ENCODE measurements around the gene EMX2.

EMX2 gene

DNA sequence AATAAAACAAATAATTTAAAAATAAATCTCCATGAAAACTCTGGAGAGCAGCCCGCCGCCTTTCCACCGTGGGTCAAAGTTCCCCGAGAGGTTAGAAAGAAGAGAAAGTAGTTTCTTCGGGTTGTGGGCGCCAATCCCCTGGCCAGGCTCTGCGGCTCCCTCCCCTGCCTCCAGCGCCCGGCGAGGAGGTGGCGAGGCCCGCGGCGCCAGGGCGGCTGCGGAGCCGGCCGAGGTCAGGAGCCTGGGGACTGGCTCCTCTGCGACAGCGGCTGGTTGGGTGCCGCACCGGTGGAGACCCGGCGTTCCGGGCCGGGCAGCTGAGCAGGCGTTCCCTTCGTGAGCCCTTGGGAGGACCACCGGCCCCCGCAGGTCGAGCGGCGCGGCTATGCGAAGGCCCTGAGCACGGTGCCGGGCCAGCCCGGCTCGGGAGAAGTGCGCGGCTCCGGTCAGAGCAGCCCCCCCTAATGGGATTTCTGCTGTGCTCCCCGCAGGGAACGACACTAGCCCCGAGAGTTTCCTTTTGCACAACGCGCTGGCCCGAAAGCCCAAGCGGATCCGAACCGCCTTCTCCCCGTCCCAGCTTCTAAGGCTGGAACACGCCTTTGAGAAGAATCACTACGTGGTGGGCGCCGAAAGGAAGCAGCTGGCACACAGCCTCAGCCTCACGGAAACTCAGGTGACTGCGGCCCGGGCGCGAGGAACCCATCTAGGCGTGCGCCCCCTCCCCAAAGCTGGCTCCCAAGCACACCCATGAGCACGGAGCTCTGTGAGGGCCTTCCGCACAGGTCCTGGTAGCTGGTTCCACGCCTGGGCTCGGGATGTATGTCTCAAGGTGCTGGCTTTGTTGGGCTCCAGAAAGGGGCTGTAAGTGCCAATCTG is 2.8 kb downstream of the EMX2 start:
- H3K27ac ChIP-seq (ENCODE audit: extremely low read depth, low read depth, low read length) = no peak overlapping the region
- peaks cover 10% of the 10 kb centered on the region for H3K4me1 ChIP-seq (ENCODE audit: control insufficient read depth, insufficient read depth, low read length)
- no peaks in the 10 kb centered on the region for H3K9me3 ChIP-seq (ENCODE audit: control insufficient read depth, insufficient read depth, low read depth, low read length)
- H3K36me3 ChIP-seq (ENCODE audit: control insufficient read depth in 2 of 2, insufficient read depth in 1 of 2, low read length in 2 of 2) = peaks cover 0 to 5% of the 10 kb centered on the region in 2 experiments; a peak in 1 of 3 replicates
- ChIA-PET POLR2A (no interaction called here), CTCF (interaction anchor here (0.6 kb wide), 1 partner anchor 999 kb away, joined by 3 read pairs; no protein-coding TSS in a partner anchor)
- peak overlapping the region; percentile 72 for H3K4me3 ChIP-seq (ENCODE audit: low read depth, low read length)
- TF ChIP-seq ZBTB8A (tag by site-specific recombination; IDR thresholded peaks at IDR 0.05) = no peak
- TF ChIP-seq ZNF394 (tag by site-specific recombination; IDR thresholded peaks at IDR 0.05; ENCODE audit: borderline replicate concordance) = no peak
- TF ChIP-seq IKZF3 (tag by site-specific recombination; IDR thresholded peaks at IDR 0.05) = no peak
- TF ChIP-seq ZNF274 (IDR thresholded peaks at IDR 0.05; ENCODE audit: low read length) = no peak
- no peak for TF ChIP-seq ZNF274 (tag by site-specific recombination; IDR thresholded peaks at IDR 0.05; ENCODE audit: borderline replicate concordance)
- no peak for TF ChIP-seq ZNF747 (tag by site-specific recombination; IDR thresholded peaks at IDR 0.05)
- TF ChIP-seq ZNF529 (tag by site-specific recombination; IDR thresholded peaks at IDR 0.05; ENCODE audit: insufficient replicate concordance) = no peak
- TF ChIP-seq, protein P1, sequence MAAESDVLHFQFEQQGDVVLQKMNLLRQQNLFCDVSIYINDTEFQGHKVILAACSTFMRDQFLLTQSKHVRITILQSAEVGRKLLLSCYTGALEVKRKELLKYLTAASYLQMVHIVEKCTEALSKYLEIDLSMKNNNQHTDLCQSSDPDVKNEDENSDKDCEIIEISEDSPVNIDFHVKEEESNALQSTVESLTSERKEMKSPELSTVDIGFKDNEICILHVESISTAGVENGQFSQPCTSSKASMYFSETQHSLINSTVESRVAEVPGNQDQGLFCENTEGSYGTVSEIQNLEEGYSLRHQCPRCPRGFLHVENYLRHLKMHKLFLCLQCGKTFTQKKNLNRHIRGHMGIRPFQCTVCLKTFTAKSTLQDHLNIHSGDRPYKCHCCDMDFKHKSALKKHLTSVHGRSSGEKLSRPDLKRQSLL (tag by site-specific recombination; IDR thresholded peaks at IDR 0.05) = no peak
- TF ChIP-seq, protein P2, sequence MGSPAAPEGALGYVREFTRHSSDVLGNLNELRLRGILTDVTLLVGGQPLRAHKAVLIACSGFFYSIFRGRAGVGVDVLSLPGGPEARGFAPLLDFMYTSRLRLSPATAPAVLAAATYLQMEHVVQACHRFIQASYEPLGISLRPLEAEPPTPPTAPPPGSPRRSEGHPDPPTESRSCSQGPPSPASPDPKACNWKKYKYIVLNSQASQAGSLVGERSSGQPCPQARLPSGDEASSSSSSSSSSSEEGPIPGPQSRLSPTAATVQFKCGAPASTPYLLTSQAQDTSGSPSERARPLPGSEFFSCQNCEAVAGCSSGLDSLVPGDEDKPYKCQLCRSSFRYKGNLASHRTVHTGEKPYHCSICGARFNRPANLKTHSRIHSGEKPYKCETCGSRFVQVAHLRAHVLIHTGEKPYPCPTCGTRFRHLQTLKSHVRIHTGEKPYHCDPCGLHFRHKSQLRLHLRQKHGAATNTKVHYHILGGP (tag by site-specific recombination; IDR thresholded peaks at IDR 0.05) = no peak
- no peak for TF ChIP-seq ZNF146 (tag by site-specific recombination; IDR thresholded peaks at IDR 0.05)
- no peak for TF ChIP-seq ZBTB48 (tag by site-specific recombination; IDR thresholded peaks at IDR 0.05)
- TF ChIP-seq, protein P3, sequence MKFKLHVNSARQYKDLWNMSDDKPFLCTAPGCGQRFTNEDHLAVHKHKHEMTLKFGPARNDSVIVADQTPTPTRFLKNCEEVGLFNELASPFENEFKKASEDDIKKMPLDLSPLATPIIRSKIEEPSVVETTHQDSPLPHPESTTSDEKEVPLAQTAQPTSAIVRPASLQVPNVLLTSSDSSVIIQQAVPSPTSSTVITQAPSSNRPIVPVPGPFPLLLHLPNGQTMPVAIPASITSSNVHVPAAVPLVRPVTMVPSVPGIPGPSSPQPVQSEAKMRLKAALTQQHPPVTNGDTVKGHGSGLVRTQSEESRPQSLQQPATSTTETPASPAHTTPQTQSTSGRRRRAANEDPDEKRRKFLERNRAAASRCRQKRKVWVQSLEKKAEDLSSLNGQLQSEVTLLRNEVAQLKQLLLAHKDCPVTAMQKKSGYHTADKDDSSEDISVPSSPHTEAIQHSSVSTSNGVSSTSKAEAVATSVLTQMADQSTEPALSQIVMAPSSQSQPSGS (tag by site-specific recombination; IDR thresholded peaks at IDR 0.05; ENCODE audit: low read depth) = no peak
- TF ChIP-seq, protein P4, sequence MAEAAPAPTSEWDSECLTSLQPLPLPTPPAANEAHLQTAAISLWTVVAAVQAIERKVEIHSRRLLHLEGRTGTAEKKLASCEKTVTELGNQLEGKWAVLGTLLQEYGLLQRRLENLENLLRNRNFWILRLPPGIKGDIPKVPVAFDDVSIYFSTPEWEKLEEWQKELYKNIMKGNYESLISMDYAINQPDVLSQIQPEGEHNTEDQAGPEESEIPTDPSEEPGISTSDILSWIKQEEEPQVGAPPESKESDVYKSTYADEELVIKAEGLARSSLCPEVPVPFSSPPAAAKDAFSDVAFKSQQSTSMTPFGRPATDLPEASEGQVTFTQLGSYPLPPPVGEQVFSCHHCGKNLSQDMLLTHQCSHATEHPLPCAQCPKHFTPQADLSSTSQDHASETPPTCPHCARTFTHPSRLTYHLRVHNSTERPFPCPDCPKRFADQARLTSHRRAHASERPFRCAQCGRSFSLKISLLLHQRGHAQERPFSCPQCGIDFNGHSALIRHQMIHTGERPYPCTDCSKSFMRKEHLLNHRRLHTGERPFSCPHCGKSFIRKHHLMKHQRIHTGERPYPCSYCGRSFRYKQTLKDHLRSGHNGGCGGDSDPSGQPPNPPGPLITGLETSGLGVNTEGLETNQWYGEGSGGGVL (tag by site-specific recombination; IDR thresholded peaks at IDR 0.05) = no peak
- TF ChIP-seq ZNF366 (tag by site-specific recombination; conservative IDR thresholded peaks at IDR 0.05) = no peak

DNA sequence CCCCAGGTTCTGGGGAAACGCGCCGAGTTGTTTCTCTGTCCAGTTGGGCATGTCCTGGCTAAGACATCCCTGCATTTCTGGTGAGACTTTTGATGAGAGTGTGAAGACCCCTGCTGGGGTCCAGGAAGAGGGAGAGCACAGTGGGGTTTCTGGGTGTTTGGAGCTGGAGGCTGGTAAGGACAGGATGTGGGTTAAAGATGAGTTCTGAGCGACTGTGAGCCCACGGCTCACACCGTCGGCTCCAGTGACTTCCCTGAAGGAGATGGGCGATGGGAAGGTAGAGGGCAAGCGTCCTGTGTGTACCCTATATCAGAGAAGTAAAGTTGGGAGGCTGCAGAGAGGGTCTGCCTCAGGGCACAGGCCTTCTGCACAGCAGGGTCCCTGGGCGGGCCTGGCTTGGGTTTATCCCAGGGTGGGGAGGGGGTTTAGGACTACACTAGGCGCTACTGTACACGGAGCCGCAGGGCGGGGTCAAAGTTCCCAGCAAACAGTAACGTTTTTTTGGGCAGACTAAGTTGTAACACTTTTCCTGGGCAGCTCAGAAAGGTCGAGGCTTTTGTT is 3.6 kb downstream of the EMX2 start:
- Histone ChIP-seq H3K4me1 (ENCODE audit: control insufficient read depth, insufficient read depth, low read length) (peaks cover 5% of the 10 kb centered on the region; the same call in 1 of the 2 replicates), H3K36me3 (ENCODE audit: control insufficient read depth in 2 of 2, insufficient read depth in 1 of 2, low read length in 2 of 2) (peaks cover 0 to 5% of the 10 kb centered on the region in 2 experiments; a peak in 1 of 3 replicates), H3K4me3 (ENCODE audit: low read depth, low read length) (no peak overlapping the region), H3K27ac (ENCODE audit: extremely low read depth, low read depth, low read length) (no peak overlapping the region), H3K9me3 (ENCODE audit: control insufficient read depth, insufficient read depth, low read depth, low read length) (no peaks in the 10 kb centered on the region)
- POLR2A ChIA-PET = no interaction called here
- CTCF ChIA-PET = no interaction called here
- TF ChIP-seq ZNF555 (tag by site-specific recombination; conservative IDR thresholded peaks at IDR 0.05) (no peak), ZNF571 (tag by site-specific recombination; IDR thresholded peaks at IDR 0.05) (no peak), ZNF514 (tag by site-specific recombination; IDR thresholded peaks at IDR 0.05) (no peak), ZNF416 (tag by site-specific recombination; IDR thresholded peaks at IDR 0.05) (no peak), ZNF558 (tag by site-specific recombination; IDR thresholded peaks at IDR 0.05) (no peak), TCF7L2 (IDR thresholded peaks at IDR 0.05; ENCODE audit: borderline replicate concordance, low read depth, low read length) (no peak), ZNF302 (tag by site-specific recombination; IDR thresholded peaks at IDR 0.05; ENCODE audit: low read depth) (no peak), ZNF629 (tag by site-specific recombination; IDR thresholded peaks at IDR 0.05) (no peak), ZNF391 (tag by site-specific recombination; IDR thresholded peaks at IDR 0.05; ENCODE audit: borderline replicate concordance, low read depth) (no peak), ZNF610 (tag by site-specific recombination; IDR thresholded peaks at IDR 0.05; ENCODE audit: borderline replicate concordance) (no peak), ZNF623 (tag by site-specific recombination; IDR thresholded peaks at IDR 0.05) (no peak), ZNF324 (tag by site-specific recombination; IDR thresholded peaks at IDR 0.05) (no peak)
- TF ChIP-seq, protein P5, sequence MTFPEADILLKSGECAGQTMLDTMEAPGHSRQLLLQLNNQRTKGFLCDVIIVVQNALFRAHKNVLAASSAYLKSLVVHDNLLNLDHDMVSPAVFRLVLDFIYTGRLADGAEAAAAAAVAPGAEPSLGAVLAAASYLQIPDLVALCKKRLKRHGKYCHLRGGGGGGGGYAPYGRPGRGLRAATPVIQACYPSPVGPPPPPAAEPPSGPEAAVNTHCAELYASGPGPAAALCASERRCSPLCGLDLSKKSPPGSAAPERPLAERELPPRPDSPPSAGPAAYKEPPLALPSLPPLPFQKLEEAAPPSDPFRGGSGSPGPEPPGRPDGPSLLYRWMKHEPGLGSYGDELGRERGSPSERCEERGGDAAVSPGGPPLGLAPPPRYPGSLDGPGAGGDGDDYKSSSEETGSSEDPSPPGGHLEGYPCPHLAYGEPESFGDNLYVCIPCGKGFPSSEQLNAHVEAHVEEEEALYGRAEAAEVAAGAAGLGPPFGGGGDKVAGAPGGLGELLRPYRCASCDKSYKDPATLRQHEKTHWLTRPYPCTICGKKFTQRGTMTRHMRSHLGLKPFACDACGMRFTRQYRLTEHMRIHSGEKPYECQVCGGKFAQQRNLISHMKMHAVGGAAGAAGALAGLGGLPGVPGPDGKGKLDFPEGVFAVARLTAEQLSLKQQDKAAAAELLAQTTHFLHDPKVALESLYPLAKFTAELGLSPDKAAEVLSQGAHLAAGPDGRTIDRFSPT (tag by site-specific recombination; IDR thresholded peaks at IDR 0.05) = no peak

Data from HEK293 (cell line).